HG03520 (cell line): ENCODE measurements around the gene ADAMTS13.

Experiments used
- ATAC-seq: cut with Tn5 transposase; IDR thresholded peaks from one replicate; pipeline ENCODE4 v1.9.1; 2021; ENCODE audit warnings: mild to moderate bottlenecking, moderate library complexity; ENCODE audit not compliant: unreplicated experiment

The ADAMTS13 gene

DNA sequence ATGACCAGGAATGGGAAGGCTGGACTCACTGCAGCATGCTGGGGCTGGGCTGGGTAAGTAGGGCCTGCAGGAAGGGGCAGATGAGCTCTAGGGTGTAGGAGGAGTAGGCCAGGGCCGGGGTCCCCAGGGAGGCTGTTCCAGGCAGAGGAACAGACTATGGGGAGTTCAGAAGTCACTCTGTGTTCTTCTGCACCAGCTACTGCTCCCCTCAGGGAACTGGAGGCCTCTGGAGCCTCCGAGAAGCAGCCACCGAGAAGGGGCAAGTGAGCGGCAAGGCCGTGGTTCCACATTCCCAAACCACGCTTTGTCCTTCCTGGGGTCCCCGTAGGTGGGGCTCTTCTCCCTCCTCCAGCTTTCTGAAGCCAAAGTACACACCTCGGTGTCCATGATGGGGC is 65.2 kb downstream of the ADAMTS13 start:
- ATAC-seq, result no peak

DNA sequence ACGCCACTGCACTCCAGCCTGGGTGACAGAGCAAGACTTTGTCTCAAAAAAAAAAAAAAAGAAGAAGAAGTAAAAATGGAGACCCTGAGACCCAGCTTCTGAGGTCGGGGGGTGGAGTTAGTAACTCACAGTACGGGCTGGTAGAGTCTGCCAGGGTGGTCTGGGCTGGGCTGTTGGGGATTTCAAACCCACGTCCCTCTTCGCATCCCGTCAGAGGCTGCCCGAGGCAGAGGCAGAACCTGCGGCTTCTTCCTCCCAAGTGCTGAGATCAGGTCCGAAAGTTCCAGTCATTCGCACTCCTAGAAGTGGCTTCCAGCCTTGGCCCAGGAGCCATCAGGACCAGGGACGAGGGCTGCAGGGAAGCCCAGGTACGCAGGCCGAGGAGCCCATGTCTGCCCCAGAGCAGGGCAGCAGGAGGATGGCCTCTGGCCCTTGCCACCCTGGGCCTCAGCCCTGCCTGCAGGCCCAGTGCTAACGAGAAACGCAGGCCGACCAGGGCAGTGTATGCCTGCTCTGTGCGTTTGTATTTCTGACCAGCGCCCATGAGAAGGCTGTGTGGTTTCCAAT is 66.6 kb downstream of the ADAMTS13 start:
- ATAC-seq, result no peak

DNA sequence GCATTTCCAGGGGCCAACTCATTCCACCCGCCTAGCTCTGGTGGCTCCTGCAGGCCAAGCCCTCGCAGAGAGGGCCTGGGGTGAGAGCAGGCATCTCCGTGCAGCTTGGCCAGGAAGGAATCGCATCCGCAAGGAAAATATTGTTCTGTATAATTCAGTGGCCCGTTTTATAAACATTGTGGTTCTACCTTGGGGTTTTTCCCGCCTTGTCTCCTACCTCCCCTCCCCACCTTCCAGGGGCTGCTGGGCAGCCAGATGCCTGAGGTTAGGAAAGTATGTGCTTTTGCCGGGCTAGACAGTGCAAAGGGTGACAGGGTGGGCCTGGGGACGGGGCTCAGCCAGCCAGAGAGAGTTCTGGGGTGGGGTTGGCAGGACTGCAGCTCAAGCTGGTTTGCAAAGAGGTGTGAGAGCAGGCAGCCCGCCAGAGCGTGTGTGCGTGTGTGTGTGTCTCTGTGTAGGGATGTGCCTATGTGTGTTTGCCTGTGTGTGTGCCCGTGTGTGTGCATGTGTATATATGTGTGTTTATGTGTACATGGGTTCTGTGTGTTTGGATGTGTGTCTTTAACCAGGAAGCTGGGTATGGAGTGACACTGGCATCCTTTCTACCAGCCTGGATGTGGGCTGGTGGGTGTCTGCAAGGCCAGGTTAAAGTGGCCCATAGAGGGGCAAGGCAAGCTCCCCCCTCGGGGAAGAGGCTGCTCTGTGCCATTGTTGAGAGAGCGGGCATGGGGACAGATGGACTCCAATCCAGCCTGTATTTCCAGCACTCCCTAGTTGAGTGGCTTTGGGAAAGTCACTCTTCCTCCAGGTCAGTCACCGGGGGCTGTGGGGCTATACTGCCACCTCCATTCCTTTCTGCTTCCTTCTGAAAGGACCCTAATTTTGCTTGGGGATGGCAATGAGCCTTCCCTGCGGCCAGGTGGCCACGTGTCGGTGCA is 67.4 kb downstream of the ADAMTS13 start:
- ATAC-seq, result no peak

DNA sequence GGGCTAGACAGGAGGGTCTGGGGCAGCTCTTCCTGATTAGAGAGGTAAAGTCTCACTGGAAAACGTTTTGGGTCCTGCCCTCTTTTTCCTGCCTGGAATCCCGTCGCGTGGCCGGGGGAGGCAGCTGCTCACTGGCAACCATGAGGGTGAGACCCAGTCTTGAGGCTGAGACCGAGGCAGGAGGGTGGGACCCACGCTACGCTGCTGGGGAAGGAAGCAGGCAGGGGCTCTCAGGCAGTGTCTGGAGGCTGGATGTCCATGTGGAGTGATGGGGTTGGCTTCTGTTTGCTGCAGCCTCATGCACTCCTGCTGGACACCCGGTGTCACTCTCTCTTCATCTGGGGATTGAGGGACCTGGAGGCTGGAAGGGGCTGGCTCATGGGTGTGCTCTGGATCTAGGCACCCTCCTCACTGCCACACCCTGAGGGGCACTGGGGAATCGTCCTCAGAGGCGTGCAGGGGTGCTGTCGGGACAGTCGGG is 68.1 kb downstream of the ADAMTS13 start:
- no peak for ATAC-seq

DNA sequence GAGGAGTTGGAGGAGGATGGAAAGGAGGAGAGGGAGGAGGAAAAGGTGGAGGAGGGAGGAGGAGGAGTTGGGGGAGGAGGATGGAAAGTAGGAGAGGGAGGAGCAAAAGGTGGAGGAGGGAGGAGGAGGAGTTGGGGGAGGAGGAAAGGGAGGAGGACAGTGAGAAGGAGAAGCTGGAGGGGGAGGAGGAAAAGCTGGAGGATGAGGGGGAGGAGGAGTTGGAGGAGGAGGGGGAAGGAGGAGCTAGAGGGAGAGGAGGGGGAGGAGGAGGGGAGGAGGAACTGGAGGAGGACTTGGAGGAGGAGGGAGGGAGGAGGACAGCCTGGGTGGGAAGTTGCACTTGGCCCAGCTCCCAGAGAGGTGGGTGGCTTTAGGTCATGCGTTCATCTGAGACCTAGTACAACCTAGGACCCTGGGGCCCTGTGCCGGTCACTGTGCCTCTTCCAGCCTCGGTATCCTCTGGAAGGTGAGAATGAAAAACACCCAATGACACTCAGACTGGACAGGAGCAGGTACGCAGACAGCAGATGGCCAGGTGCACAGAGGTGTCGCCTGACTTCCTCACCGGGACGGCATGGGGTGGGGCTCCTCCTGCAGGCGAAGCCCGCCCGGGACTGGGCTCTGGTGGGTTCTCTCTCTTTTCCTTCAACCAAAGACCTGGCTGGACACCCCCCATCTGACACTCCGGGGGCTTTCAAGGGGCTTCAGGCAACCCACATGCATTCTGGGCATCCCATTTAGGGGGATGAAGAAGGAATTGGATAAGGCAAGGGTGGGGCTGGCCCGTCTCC is 68.9 kb downstream of the ADAMTS13 start:
- ATAC-seq, result no peak

DNA sequence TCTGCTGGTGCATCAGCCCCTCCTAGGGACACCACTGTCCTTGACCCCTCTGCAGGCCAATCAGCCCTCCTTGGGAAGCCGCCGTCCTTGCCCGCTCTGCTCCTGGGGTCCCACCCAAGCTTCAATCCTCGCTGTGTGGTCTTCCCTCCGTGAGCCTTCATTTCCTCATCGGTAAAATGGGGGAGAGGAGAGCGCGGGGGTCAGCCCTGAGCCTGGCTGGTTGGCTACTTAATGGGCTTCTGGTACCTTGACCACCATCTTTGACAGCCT is 69.4 kb downstream of the ADAMTS13 start:
- no peak for ATAC-seq

DNA sequence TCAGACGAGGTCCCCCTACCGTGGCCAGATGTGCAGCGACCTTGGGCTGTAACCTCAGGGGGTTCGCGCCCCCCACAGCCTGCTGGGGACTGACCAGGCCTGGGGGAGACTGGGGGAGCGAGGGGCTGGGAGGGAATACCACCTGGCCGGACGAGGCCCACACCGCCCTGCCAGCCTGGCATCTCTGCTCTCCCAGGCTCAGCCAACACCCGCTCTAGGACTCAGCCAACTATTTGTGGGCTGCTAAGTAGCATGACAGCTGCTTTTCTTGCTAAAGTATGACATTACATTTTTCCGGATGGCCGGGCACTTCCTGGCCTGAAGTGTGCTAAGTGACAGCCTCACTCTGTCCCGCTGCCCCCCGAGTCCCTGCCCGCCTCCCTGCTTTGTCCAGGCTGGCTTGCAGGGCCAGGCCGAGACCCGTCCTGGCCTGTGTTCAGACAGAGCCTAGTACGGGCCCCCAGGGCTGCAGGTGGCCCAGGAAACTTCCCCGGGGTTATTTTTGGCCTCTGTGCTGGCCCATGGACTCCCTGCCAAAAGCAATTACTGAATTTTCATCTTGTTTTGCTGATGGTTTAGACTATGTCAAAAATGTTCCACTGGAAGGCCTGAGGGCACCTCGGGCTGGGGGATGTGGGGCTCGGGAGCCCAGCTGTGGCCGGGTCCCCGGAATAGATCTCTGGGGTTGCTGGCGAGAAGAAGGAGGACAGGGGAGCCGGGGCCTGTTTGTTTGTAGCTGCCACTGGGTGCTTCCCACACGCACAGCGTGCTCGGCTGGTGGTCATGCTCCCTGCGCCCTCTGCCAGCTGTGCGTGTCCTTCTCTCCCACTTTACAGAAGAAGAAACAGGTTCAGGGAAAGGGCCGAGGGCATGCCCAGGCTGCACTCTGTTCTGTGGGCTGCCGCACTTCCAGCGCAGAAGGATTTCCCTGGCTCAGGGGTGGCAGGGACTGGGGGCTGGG is 70.2 kb downstream of the ADAMTS13 start:
- no peak for ATAC-seq

DNA sequence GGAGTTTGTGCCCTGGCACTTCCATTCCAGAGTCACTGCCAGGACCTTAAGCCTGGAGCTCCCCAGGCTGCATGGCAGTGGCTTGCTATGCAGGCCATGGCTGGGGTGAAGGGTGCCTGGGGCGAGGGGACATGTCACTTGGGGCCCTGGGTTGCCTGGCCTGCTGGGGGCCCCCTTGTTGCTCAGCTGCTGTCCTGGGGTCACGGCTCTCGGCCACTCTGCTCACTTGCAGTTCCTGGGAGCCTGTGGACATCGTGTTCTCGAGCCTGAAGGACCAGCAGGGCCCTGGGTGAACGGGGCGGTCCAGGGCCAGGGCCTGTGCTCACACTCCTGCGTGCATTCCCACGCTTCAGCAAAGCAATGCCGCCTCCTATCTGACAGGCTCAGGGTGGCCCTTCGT is 71.3 kb downstream of the ADAMTS13 start:
- no peak for ATAC-seq

DNA sequence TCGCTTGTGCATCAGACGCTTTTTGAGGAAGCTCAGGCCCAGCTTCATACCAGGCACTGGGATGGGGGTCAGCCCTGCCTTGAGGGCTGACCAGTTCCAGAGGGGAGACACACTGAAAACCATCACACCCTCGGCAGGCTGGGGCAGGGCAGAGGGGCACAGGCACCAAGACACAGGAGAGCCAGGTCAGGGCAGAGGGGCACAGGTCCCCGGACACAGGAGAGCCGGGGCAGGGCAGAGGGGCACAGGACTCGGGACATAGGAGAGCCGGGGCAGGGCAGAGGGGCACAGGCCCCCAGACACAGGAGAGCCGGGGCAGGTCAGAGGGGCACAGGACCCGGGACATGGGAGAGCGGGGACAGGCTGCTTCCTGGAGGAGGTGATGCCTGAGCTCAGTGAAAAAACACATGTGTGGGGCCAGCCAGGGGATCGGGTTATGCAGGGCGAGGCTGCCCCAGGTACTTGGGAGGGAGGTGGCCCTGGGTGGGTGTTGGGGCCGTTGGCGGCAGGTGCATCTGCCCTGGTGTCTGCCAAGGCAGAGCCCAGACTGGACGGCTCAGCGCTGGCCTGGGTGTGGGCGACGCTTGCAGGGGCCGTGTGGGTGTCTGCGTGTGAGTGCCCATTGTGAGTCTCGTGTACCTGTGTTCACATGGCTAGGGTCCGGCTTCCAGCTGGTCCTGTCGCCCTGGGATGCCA is 71.8 kb downstream of the ADAMTS13 start:
- no peak for ATAC-seq

DNA sequence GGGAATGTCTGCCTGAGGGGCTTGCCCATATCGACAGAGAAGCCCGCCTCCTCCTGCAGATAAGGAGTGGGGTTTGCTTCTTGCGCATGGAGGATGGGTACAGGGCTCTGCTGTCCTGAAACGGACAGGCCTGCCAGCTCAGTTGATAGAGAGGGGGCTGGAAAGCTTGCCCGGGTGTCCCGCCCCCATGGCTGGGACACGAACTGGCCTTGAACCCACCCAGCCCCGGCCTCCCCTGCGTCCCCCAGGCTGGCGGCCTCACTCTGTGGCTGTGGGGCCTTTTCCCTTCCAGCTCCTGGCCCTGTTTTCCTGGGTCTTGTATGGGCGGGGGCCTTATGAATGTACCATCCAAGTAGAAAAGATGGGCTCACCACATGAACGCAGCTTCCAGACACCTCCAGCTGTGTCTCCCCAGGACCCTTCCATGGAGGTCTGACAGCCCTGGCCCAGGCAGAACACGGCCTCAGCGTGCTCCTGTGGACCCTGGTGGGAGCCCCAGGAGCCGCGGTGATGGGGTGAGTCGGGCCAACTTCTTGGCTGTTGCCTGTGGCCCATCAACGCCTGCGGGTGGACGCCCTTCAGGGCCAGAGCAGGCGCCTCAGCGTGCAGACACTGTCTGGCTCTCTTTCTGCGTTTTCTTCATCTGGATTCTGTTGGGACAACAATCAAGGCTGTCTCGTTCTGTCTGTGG is 72.6 kb downstream of the ADAMTS13 start:
- no peak for ATAC-seq

DNA sequence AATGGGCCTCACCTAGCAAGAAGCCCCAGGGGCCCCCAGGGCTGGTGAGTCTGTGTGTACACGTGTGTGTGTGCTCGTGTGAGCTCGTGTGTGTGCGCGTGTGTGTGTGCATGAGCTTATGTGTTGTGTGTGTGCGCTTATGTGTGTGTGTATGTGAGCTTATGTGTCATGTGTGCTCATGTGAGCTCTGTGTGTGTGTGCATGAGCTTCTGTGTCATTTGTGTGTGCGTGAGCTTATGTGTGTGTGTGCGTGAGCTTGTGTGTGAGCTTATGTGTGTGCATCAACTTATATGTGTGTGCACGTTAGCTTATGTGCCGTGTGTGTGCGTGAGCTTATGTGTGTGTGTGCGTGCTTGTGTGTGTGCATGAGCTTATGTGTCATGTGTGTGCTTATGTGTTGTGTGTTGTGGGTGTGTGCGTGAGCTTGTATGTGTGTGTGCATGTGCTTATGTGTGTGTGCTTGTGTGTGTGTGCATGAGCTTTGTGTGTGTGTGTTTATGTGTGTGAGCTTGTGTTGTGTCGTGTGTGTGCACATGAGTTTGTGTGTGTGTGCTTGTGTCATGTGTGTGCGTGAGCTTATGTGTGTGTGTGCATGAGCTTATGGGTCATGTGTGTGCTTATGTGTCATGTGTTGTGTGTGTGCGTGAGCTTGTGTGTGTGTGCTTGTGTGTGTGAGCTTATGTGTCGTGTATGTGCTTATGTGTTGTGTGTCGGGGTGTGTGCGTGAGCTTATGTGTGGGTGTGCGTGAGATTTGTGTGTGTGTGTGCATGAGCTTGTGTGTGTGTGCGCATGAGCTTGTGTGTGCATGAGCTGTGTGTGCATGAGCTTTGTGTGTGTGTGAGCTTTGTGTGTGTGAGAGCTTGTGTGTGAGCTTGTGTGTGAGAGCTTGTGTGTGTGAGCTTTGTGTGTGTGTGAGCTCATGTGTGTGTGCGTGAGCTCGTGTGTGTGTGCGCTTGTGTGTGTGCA is 73.4 kb downstream of the ADAMTS13 start:
- ATAC-seq, result no peak

DNA sequence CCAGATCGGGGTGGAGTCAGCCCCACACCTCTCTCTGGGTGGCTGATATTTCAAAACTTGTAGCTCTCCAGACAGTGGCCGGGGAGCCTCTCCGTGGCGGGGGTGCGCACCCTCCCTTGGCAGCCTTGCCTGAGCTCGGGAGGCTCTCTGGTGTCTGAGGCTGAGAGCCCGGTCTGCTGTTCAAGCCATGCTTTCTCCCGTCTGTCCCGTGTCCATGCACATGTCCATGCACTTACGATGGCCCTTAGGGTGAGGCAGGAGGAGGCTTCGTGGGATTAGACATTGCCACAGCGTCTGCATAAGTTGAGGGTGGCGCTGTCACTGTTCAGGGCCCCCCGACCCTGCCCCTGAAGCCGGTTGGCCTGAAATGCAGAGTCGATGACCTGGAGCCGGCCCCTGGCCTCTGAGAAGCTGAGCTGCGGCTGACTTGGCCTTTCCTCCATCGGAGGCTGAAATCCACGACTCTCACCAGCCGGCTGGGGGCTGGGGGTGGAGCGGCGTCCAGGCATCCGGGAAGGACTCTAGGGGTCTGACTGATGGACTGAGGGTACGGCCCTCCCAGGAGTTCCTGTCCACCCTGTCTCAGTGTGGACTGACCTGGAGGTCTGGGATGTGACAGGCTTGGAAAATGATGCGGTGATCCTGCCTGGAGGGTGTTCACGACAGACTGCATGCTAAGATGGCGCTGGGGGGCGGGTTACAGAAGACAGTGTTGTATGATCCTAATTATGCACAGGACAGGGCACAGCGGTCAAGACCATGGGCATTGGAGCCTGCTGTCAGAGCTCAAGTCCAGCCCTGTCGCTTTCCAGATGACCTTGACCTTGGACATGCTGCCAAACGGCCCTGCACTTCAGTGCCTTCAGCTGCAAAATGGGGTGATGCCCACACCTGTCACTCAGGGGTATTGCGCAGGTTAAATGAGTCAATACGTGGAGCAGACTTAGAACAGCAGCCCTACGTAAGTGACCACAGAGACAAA is 75.0 kb downstream of the ADAMTS13 start:
- no peak for ATAC-seq

DNA sequence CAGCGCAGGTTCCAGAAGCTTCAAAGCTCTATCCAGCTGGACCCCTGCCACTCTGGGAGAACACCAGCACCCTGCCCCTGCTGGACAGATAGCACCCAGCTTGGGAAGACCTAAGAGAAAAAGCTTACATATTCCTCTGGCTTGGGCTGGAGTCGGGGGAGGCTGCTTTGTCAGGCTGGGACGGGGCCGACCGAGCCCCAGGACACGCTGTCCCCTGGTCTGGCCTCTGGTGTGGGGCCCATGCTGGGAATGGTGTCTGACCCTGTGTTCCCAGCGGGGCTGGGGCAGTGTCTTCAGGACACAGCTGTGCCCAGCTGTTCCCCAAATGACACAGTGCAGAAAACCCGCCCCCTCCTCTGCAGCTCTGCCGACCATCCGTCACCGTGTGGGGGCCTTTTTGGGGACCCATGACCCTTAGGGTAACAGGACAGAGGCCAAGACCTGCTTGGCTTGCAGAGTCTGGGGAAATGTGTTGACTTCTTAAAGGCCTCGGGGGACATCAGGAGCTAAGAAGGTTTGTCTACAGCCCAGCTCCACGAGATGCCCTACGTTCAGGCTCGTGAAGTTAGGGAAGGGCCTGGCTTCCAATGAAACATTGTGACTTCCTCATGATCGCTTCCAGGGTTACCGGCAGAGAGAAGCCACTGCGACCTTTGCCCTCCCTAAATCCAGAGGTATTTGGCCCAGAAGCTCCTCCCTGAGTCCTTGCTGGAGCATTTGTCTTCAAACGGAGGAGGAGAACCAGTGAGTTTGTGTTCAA is 77.1 kb downstream of the ADAMTS13 start:
- ATAC-seq, result no peak

DNA sequence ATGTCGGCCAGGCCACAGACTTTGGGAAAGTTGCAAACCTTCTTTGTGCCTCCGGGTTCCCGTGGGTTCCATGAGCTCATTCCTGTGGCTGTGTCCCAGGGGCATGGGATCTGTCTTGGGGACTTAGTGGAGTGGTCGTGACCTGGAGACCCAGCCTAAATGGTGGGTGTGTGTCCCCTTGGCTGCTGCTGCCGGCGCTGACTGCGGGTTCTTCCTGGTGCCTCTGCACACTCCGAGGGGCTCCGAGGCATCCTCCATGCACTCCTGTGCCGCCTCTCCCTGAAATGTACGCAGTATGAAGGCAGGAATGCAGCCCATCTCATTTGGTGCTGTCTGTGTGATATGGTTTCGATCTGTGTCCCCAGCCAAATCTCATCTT is 77.7 kb downstream of the ADAMTS13 start:
- no peak for ATAC-seq

DNA sequence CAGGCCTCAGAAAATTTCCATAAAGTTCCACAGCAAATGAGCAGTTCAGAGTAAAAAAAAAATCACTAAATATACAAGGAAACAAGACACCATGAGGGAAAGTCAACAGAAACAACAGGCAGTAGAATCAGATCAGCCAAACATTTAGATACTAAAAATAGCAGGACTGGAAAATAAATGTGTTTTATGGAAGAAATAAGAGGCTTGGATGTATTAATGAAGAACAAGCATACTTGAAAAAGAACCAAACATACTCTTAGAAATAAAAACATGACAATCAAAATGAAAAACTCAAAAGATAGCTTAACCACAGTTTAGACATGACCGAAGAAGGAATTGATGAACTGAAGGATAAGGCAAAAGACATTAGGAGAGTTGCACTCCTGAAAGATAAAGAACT is 79.9 kb downstream of the ADAMTS13 start:
- no peak for ATAC-seq

DNA sequence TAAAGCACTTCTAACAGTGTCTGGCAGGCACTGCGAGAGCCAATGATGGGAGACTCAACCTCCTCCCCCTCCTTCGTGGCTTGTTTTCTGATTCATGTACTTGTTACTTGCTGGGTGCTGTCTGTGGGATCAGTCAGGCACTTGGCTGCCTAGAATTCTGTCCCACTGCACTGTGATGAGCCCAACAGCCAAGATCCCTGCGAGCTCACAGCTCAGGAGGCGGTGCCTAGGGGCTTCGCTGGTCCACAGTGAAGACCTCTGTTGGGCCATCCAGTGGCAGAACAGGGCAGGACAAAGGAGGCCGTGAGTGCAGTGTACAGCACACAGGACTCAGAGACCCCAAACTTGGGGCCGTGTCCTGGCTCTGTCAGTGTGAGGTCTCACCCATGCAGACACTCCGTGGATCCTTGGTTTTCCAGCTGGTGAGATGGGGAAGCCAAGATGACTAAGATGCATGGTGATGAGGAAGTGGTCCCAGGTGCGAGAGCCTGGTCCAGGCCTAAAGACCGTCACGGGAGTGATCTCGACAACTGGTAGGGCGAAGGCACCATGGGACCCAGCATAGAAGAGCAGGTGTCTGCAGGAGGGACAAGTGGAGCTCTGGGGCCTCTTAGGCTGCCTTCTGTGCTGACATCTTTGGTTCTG is 83.1 kb downstream of the ADAMTS13 start:
- ATAC-seq, result no peak
